HCEC 1CT (cell line): Measurements from ENCODE around the gene BMI1.
A peak's percentile ranks its signal among the peaks of the same experiment; 100 is the strongest.

ENCODE experiments used
- DNase-seq: peaks from one replicate; pipeline ENCODE4 v3.0.0-alpha.2; 2017

The BMI1 gene

DNA sequence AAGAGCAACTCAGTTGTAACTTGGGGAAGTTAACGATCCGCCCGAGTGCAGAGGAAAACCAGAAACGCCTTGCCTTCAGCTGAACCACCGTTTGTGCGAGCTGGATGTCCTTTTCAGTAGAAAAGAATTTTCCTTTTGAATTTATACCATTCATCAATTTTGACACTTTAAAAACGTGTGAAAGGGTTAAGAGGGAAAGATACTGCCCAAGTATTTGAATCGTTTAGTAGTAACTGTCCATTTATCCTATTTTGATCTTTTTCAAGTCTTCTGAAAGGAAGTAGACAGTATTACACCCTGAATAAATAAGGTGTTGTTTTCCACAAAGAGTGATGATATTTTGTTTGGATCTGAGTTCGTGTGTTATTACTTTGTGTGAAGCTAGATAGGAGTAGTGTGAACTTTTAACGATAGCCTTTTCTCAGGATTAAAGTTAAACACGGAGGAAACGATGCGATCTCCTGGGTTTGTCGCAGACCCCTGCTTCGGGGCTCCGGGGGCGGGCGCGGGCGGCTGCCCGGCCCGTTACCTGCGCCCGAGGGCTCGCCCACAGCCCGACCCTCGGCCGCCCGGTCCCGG, 830 bp upstream of the BMI1 start:
- peak; percentile 15 for DNase-seq

DNA sequence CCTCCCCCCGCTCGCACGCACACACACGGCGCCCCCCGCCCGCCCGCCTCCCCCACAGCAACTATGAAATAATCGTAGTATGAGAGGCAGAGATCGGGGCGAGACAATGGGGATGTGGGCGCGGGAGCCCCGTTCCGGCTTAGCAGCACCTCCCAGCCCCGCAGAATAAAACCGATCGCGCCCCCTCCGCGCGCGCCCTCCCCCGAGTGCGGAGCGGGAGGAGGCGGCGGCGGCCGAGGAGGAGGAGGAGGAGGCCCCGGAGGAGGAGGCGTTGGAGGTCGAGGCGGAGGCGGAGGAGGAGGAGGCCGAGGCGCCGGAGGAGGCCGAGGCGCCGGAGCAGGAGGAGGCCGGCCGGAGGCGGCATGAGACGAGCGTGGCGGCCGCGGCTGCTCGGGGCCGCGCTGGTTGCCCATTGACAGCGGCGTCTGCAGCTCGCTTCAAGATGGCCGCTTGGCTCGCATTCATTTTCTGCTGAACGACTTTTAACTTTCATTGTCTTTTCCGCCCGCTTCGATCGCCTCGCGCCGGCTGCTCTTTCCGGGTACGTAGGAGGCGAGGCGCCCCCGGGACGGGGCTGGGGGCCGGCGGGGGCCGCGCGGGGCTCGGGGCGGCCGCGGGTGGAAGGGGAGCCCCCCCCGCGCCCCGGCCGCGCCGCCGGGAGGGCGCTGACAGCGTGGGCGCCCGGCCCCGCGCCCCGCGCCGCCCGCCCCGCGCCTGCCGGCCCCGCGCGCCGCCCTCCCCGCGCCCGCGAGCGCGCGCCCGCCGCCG, 441 bp downstream of the BMI1 start:
- DNase-seq: peak; percentile 80

DNA sequence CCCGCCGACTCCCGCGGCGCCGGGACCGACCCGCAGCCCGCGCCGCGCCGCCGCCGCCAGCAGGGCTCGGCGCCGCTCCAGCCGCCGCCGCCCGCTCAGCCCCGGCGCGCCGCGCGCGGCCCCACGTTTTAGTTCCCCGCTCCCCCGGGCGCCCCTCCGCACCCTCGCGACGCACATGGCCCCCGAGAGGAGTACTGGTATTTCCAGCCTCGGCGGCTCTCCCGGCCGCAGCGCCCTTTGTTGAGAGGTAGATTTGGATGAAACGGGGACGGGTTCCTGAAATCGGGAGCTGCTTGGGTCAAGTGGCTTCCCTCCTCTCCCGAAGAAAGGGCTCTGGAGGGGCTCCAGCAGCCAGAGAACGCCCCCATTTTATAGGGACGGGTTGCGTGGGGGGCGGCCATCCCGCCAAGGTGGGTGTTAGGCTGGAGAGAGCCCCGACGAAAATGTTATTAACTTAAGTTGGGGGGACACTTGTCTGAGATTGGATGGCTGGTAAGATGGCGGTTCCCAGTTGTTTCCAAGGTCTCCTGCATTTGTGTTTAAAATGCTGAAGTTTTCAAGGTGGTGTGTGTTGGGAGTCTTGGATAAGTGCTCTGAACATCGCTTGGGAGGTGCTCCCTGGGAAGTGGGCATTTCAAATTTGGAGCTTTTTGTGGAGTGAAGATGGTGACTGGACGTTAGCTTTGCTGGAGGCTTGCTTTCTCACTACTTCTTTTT, 1.2 kb downstream of the BMI1 start:
- no peak for DNase-seq

DNA sequence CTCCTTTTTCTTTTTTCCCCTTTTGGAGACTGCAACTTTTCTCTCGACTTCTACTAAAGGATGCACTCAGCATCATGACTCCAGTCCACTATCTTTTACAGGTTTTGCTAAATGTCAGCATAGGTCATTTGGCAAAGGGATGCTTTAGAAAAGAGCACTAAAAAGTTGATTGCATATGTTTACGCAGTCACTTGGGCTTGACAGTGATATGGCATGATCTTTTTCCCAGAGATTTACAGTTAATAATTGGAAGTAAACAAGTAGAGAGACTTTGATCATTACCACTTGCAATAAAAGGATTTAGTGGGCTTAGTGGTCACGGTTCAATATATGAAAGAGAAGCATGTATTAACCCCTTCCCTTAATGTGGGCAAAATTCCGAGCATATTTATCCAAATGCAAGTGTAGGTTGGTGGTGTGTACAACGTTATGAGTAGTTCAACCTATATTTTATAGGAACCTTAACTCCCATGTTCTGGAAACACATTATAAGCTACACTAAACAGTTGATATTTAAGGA, 1.8 kb downstream of the BMI1 start:
- DNase-seq: no peak

DNA sequence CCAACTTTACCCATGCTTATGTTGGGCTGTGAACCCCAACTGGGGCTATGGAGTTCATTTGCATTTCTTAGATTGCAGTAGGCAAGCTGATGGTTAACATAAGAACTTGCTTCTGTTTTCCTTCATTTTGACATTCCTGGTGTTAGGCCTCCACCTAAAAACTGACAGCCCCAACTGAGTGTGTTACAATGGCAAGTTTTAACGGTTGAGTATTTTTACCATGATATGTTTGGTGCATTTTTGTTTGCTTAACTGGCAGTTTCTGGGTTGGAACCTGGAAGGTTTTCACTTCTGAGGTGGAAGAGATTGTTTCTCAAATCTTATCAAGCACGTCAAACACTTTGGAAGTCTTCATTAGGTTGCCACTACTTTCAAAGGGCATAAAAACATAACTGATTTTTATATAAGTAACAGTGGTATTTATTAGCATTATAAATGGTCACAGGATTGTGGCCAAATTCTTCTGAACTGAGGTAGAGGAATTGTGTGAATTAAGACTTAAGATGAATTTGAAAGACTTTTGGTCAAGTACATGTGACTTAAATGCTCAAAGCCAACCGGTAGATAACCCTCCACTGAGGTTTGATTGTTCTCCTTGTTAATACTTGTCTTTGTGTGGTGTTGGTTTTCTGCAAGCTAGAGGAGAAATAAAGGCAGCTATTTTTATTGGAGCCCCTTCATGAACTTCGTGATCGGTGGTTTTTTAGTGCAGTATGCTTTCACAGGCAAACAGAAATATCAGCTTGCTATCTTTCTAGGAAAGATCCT, 2.8 kb downstream of the BMI1 start:
- no peak for DNase-seq

DNA sequence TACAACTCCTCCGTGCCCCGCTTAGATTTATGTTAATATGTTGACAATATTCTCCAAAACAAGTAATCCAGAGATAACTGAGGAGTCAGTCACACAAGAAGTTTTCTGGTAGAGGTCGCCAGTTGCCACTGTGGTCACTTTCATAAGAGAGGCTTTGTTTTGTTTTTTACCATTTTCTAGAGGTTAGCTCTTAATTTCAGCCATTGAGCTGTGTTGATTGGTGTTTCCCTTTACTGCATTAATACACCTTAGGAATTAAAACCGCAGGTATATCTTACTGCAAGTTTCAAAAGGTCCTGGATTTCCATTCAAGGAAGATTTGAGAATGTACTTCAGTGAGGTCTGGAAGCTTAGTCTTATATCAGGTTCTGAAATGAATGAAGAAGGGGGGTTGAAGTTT, 3.5 kb downstream of the BMI1 start:
- no peak for DNase-seq

DNA sequence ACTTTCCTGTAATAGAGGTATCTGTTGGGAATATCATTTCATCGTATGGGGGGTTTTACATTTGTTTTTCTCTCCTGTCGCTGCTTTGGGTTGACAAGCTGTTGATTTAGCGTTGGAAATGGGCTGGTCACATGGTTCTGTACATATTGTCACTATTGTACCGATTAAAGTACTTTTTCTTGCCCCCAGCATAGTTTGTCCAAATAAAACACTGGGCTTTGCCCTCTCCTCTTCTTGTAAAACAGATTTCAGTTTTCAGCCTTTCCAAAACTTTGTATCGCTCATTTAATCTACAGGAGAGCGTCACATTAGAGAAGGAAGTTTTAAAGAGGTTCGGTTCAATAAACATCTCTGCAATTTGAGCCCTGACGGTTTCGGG, 4.0 kb downstream of the BMI1 start:
- DNase-seq: peak; percentile 24

DNA sequence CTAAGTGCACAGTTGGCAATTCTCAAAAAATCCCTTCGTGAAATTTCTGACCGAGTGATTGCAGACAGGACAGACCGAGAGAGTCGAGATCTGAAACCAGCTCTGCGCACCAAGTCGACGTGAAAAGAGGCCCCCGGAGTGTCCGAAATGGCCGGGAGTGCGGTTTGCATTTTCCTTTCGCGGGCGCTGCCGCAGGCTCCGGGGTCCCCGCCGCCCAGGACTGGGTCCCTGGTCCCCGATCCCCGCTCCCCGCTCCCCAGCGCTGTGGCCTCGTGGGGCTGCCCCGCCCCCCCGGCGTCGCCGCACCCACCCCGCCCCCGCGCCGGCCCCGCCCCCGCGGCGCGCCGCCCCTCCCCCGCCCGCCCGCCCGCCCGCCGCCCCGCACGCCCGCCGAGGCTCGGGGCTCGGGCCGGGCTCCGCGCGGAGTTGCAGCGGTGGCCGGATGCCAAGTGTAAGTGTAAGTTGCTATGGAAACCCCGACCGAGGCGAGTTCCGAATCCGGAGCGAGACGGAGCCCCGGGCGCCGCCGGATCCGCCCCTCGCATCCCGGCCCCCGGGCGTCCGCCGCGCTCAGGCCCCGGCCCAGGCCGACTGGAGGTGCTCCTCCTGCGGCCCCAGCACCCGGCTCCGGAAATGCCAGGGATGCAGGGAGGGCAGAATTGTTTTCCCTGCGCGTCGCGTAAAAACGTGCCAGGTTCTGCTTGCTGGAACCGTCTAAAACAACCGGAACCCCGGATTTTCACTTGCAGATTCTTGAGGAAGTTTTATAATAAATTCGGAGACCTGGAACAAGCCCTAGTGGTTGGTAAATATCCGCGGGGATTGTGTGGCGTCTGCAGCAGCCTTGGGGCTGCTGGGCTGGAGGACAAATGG, 4.6 kb downstream of the BMI1 start:
- DNase-seq: peak; percentile 72

DNA sequence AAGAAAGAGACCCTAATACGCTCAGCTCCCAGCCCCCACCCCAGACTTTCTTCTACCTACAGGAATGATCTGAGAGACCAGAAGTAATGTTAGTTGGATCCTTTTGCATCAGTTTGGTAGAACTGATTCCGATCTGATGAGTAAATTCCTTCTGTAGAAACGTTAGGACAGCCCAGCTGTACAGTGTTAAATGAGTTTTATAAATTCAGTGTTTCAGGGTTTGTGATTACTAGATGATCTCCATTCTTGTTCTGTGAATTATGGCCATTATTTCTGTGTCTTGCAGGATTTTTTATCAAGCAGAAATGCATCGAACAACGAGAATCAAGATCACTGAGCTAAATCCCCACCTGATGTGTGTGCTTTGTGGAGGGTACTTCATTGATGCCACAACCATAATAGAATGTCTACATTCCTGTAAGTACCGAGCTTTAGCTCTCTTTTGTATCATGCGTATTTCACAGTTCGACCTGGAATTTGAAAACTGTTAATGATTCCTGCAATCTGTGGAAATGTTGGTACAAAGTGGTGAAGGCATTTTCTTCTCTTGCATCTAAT, 5.3 kb downstream of the BMI1 start:
- DNase-seq: peak; percentile 56

DNA sequence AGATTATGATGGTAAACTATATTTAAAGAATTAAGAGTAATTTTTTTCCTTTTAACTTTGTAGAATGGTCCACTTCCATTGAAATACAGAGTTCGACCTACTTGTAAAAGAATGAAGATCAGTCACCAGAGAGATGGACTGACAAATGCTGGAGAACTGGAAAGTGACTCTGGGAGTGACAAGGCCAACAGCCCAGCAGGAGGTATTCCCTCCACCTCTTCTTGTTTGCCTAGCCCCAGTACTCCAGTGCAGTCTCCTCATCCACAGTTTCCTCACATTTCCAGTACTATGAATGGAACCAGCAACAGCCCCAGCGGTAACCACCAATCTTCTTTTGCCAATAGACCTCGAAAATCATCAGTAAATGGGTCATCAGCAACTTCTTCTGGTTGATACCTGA, 8.3 kb downstream of the BMI1 start:
- no peak for DNase-seq

DNA sequence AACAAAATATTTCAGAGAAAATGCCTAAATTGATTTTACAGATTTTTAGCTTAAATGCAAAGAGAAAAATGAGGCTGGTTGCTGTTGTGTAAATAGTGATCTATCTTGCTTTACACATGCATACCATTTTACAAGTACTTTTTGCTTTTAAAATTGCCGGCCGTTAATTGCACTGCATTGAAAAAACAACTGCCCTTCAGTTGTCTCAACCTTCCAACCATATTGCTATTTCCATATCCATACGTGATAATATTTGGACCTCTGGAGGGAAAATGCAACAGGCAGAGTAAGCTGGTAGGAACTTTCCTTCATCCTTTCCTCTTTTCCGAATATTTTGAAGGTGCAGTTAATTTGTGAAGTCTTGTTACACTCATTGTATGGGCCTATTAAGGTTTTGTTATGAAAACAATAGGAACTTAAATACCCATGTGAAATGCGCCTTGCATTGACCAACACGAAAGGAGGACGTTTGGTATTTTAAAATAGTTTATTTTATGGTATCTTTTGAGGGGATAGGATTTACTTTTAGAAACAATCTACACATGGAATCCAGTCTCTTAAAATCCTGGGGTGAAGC, 11.3 kb downstream of the BMI1 start:
- DNase-seq: no peak

DNA sequence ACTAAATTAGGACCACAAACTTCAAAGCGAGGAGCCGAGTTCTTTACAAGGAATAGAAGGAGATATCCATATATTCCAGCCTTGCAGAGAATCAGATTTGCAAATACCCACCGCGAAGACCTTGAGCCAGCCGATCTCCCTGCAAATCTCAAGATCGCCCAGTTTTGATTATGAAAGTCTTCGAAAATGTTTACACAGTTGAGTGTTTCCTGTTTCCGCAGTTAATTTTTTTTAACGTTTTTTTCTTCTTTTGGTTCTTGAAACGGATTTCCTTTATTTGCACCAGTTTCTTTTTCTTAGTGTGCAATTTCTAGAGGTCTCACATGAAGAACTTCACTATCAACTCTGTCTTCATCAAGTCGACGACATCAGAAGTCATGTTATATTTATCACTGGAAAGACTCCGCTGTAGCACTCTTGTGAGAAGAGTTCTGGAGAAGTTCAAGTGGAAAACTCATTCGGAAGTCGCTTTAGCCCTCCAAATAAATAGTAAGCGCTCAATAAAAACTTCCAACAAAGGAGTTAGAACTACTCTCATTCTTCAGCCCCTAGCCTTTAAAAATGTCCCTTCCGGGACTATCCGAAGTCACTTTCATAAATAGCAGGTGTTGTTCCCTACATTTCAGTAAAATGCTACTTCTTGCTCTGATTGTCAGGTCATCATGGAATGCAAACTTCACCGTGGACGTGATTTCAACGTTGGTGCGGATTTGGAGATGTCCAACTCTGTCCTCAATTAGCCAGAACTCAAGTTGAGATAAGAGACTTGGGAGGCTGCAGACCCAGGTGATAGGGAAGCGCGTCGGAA, 12.5 kb downstream of the BMI1 start:
- no peak for DNase-seq

DNA sequence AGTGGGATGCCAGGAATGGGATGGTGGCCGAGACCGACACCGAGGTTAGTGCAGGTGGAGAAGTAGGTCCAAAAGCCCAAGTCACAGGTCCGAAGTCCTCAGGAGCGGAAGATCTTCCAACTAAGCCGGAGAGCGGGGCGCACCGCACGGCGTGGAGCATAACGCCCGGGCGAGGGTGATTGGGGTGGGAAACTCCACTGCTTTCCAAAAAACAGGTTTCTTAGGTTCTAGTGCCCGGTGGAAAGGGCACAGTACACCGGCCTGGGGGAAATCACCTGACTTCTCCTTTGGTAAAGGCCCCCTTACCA, 13.0 kb downstream of the BMI1 start:
- DNase-seq: no peak

DNA sequence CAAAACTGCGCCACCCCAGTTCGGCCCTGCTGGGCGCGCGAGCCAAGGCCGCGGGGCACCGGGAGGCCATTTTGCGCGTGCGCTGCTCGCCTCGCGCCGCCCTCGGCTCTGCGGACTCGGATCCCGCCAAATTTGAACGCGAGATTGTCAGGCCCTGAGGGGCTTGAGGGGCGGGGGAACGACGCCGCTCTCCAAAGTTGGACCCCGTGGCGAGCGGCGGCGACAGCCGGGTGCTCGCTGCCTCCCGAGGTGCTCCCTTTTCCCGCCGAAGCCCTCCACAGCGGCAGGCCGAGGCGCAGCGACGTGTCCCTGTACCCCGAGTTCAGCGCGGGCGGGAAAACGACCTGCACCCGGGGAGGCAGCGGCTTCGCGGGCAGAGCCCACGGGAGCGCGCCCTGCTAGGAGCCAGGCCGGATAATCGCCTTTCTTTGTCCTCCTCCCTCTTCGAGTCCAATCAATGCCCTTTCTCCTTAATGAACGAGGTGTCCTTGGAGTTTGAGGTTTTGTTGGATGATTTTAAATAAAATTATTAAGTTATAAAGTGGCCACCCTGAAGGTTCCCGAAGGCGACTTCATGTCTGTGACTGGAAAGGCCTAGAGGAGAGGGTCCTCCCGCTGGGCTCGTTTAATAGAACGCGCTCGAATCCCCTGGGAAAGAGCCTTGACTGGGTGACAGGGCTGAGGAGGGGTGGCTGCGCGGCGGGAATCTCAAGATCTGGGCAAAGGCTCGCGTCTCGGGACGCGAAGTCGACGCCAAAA, 13.7 kb downstream of the BMI1 start:
- DNase-seq: no peak

DNA sequence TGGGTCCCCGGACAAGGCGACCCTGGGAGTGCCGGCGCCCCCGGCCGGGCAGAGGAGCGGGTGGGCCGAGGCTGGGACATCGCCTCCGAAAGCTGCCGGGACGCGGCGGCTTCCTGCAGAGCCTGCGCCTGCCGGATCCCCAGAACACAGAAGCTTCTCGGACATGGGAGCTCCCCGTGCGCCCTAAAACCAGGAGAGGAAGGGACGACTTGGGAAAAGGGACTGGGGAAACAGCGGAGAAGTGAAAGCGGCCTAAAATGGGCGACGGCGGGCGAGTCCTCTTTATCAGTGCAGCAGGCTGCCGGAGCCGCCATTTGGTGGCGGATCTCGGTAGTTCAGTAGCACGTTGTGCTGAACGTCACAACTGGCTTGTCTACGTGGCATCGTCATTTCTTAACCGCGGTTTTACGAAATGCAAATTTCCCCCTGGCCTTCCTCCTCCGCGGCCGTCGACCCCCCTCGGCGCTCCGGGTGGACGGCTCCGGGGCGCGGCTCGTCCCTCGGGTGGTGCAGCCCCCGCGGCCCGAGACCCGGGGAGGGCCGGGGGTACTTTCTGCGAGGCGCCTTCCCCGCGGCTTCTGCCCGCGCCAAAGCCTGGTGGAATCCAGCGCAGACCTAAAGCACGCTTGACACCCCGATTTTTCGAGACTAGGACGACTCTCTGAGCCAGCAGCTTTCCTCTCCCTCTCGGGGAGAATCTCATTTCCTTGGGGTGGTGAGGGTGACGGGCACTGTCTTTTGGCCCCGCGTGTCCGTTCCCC, 14.5 kb downstream of the BMI1 start:
- DNase-seq: no peak

DNA sequence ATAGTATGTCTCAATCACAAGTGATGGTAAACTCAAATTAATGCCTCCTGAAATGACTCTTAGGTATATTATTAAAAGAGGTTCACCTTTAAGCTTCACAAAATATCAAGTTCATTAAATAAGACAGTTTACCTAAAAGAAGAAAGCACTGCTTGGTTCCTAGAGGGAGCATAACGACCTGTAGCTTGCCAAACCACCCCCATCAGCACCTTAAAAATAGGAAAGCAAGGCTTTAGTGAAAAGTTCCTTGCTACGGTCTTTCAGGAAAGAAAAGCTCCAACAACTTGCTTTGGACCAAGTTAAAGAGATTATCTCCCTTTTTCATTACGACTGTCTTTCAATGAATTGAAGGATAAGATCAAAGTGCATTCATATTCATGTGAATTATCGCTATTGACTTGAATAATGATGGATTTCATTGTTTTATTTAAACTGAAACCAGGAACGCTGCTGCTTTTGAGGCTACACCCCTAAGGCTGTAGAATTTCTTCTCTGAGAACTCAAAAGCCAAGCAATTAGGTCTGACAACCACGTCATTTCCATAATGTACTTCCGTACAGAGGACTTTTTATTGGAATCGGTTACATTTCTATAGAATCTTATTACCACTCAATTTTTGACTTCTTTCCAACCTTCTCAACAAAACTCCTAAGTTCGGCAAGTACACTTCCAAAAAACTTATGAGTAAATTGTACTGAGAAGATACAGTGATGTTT, 17.4 kb downstream of the BMI1 start:
- DNase-seq: no peak

DNA sequence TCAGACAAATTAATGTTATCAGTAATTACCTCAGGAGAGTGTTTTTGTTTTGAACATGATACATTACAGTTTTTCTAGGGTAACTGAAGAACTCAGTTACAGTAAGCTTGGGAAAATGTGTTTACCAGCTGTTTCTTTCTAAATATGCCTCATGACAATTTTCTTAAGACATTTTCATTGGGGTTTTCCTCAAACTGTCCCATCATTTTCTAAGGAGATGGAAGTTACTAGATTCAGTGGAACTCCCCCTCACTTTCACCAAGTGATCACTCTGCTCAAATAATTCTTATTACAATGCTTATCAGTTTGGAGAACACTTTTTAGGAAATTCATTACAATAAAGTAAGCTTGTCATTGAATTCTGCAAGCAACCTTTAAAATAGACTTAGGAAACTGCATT, 18.0 kb downstream of the BMI1 start:
- no peak for DNase-seq

DNA sequence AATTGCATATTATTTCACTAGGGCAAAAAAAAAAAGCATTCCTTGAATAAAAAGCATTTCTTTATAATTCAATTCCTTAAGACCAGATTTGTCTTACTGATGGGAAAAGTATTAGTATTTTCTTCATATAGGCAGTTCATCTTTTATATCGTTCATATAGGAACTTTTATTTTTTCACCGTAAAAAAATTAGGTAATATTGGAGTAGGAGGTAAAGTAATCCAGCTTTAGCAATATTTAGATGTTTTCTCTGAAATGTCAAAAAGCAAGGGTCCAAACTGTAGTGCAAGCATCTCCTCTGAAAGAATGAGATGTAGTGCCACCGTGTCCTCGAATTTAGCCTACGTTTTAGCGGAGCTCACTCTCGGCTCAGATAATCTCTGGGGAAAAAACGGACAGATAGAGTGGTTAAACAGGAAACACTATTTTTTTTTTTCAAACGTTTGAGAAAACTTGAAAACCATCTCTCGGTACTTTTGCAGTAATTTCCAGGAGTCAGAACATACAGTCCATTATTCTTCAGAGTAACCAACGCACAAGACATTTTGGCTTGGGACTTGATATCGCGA, 18.9 kb downstream of the BMI1 start:
- DNase-seq: no peak
